Liver (tissue), 3 donors: ENCODE measurements around the gene CCDC91.

Experiments used
- TF ChIP-seq, protein P1 (sequence below): IDR thresholded peaks from 2 replicates; pipeline ENCODE4 v1.6.1; 2016; ENCODE audit warnings: antibody characterized with exemption
- TF ChIP-seq, protein P2 (sequence below): fragments of 150-350 bp; IDR thresholded peaks from 2 replicates; pipeline ENCODE4 v1.5.1; 2017; ENCODE audit warnings: improper control_type of control experiment, low read depth, low read length; ENCODE audit not compliant: missing input control
- TF ChIP-seq, protein P3 (sequence below): IDR thresholded peaks from 2 replicates; pipeline ENCODE4 v1.6.1; 2016; ENCODE audit warnings: antibody characterized with exemption
- donor health status: healthy.
- donor health status: healthy.

DNA sequence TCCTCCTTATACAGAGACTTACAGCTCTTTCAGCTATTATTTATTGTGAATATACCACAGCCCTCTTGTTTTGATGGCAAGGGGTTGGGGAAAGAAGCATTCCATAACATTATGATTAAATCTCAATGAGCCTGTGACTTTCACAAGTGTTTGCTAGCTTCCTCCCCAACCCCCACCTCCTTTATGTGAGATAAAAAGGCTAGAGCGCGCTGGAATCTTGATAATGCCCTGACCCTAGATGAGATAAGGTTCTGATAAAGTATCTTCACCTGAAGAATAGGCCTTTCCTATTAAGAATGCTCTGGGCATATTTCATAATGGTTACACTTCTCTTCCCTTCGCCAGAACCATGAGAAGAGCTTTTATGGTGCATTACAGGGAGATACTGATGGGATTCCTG is 236.8 kb downstream of the CCDC91 start:
- TF ChIP-seq, protein P1, sequence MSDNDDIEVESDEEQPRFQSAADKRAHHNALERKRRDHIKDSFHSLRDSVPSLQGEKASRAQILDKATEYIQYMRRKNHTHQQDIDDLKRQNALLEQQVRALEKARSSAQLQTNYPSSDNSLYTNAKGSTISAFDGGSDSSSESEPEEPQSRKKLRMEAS: no peak
- TF ChIP-seq, protein P2, sequence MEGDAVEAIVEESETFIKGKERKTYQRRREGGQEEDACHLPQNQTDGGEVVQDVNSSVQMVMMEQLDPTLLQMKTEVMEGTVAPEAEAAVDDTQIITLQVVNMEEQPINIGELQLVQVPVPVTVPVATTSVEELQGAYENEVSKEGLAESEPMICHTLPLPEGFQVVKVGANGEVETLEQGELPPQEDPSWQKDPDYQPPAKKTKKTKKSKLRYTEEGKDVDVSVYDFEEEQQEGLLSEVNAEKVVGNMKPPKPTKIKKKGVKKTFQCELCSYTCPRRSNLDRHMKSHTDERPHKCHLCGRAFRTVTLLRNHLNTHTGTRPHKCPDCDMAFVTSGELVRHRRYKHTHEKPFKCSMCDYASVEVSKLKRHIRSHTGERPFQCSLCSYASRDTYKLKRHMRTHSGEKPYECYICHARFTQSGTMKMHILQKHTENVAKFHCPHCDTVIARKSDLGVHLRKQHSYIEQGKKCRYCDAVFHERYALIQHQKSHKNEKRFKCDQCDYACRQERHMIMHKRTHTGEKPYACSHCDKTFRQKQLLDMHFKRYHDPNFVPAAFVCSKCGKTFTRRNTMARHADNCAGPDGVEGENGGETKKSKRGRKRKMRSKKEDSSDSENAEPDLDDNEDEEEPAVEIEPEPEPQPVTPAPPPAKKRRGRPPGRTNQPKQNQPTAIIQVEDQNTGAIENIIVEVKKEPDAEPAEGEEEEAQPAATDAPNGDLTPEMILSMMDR: no peak
- TF ChIP-seq, protein P3, sequence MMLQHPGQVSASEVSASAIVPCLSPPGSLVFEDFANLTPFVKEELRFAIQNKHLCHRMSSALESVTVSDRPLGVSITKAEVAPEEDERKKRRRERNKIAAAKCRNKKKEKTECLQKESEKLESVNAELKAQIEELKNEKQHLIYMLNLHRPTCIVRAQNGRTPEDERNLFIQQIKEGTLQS: no peak
